ENCODE results near the gene PGM5.

Gene PGM5

DNA sequence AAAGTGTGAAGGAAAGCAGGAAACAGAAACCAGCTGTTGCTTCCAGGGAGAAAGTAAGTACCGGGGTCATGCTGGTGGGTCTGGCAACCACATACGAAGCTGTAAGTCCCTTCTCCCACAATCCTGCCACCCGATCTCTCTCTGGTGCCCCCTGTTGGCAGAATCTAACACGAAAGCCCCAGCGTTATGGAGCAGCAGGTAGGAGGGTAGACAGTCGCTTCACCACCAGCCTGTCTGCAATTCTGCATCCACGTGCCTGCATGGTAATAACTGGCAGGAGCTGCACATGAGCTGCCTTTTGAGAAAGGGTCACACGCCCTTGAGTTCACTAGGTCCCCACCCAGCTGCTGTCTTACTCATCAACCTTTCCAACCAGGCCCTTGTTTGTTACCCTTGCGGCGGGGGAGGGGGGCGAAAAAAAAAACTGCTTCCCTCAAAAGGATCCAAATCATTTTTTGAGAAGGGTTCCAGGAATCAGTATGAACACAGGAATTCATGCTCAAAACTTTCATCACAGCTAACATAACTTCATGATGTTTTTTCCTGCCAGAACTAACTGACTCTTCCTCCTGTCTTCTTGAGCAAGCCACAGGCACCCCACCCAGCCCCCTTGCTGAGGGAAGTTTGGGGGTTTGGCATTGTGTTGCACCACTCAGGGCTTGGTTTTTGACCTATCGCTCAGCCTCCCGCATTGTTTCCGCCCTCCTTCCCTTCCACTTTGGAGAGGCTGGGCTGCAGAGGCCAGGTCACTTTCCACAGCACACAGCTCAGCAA lies 203.8 kb downstream of the PGM5 start:
- no peaks in the 10 kb centered on the region for H3K9me3 ChIP-seq (ENCODE audit: control insufficient read depth, insufficient read depth, low read depth, low read length)
- H3K4me1 ChIP-seq (ENCODE audit: control insufficient read depth, insufficient read depth, low read length) = no peaks in the 10 kb centered on the region
- H3K4me3 ChIP-seq (ENCODE audit: low read depth, low read length) = no peak overlapping the region
- H3K27ac ChIP-seq (ENCODE audit: extremely low read depth, low read depth, low read length) = no peak overlapping the region
- ChIA-PET CTCF (interaction anchor here (0.6 to 2.4 kb wide), 18 partner anchors 8 to 758 kb away, joined by 3 to 10 read pairs (median 3); no protein-coding TSS in a partner anchor), POLR2A (no interaction called here)
- H3K36me3 ChIP-seq (ENCODE audit: control insufficient read depth in 2 of 2, insufficient read depth in 1 of 2, low read length in 2 of 2) = no peaks in the 10 kb centered on the region
- peak; percentile 32; the same call in 1 of the 2 replicates for TF ChIP-seq ZBTB20 (tag by site-specific recombination; IDR thresholded peaks at IDR 0.05)
- no peak for TF ChIP-seq ZIC2 (tag by site-specific recombination; IDR thresholded peaks at IDR 0.05)

DNA sequence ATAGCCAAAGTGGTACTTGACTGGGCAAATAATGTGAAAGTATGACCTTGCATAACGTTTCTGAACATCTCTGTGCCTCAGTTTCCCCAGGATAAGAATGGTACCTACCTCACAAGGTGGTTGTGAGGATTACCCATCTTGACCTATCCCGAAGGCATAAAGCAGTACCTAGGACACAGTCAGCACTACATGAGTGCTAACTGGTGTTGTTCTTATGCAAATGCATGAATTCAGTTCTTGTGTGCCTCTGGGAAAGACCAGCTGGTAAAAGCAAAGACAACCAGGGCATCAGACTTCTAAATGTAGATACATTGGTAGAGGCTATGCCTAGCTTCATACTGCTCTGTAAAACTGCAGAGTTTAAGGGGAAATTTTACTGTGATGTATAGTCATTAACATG lies 206.1 kb downstream of the PGM5 start:
- POLR2A ChIA-PET = no interaction called here
- Histone ChIP-seq H3K4me1 (ENCODE audit: control insufficient read depth, insufficient read depth, low read length) (no peaks in the 10 kb centered on the region), H3K4me3 (ENCODE audit: low read depth, low read length) (no peak overlapping the region), H3K27ac (ENCODE audit: extremely low read depth, low read depth, low read length) (no peak overlapping the region), H3K36me3 (ENCODE audit: control insufficient read depth in 2 of 2, insufficient read depth in 1 of 2, low read length in 2 of 2) (no peaks in the 10 kb centered on the region), H3K9me3 (ENCODE audit: control insufficient read depth, insufficient read depth, low read depth, low read length) (no peaks in the 10 kb centered on the region)
- no peak for TF ChIP-seq ZBTB21 (tag by site-specific recombination; IDR thresholded peaks at IDR 0.05)
- TF ChIP-seq, protein P1, sequence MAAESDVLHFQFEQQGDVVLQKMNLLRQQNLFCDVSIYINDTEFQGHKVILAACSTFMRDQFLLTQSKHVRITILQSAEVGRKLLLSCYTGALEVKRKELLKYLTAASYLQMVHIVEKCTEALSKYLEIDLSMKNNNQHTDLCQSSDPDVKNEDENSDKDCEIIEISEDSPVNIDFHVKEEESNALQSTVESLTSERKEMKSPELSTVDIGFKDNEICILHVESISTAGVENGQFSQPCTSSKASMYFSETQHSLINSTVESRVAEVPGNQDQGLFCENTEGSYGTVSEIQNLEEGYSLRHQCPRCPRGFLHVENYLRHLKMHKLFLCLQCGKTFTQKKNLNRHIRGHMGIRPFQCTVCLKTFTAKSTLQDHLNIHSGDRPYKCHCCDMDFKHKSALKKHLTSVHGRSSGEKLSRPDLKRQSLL (tag by site-specific recombination; IDR thresholded peaks at IDR 0.05) = no peak
- TF ChIP-seq ZNF138 (tag by site-specific recombination; IDR thresholded peaks at IDR 0.05; ENCODE audit: borderline replicate concordance) = no peak
- no peak for TF ChIP-seq ZNF701 (tag by site-specific recombination; IDR thresholded peaks at IDR 0.05)
- TF ChIP-seq GLI4 (tag by site-specific recombination; IDR thresholded peaks at IDR 0.05) = no peak
- no peak for TF ChIP-seq ZNF132 (tag by site-specific recombination; IDR thresholded peaks at IDR 0.05; ENCODE audit: borderline replicate concordance)
- TF ChIP-seq ZNF155 (tag by site-specific recombination; IDR thresholded peaks at IDR 0.05) = no peak
- TF ChIP-seq, protein P2, sequence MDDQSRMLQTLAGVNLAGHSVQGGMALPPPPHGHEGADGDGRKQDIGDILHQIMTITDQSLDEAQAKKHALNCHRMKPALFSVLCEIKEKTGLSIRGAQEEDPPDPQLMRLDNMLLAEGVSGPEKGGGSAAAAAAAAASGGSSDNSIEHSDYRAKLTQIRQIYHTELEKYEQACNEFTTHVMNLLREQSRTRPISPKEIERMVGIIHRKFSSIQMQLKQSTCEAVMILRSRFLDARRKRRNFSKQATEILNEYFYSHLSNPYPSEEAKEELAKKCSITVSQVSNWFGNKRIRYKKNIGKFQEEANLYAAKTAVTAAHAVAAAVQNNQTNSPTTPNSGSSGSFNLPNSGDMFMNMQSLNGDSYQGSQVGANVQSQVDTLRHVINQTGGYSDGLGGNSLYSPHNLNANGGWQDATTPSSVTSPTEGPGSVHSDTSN (CRISPR knock-in tag; IDR thresholded peaks at IDR 0.05) = no peak
- TF ChIP-seq ZNF776 (tag by site-specific recombination; IDR thresholded peaks at IDR 0.05; ENCODE audit: borderline replicate concordance) = no peak
- TF ChIP-seq, protein P3, sequence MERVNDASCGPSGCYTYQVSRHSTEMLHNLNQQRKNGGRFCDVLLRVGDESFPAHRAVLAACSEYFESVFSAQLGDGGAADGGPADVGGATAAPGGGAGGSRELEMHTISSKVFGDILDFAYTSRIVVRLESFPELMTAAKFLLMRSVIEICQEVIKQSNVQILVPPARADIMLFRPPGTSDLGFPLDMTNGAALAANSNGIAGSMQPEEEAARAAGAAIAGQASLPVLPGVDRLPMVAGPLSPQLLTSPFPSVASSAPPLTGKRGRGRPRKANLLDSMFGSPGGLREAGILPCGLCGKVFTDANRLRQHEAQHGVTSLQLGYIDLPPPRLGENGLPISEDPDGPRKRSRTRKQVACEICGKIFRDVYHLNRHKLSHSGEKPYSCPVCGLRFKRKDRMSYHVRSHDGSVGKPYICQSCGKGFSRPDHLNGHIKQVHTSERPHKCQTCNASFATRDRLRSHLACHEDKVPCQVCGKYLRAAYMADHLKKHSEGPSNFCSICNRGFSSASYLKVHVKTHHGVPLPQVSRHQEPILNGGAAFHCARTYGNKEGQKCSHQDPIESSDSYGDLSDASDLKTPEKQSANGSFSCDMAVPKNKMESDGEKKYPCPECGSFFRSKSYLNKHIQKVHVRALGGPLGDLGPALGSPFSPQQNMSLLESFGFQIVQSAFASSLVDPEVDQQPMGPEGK (tag by site-specific recombination; IDR thresholded peaks at IDR 0.05) = no peak
- TF ChIP-seq MEIS1 (CRISPR knock-in tag; IDR thresholded peaks at IDR 0.05; ENCODE audit: borderline replicate concordance) = no peak
- TF ChIP-seq, protein P4, sequence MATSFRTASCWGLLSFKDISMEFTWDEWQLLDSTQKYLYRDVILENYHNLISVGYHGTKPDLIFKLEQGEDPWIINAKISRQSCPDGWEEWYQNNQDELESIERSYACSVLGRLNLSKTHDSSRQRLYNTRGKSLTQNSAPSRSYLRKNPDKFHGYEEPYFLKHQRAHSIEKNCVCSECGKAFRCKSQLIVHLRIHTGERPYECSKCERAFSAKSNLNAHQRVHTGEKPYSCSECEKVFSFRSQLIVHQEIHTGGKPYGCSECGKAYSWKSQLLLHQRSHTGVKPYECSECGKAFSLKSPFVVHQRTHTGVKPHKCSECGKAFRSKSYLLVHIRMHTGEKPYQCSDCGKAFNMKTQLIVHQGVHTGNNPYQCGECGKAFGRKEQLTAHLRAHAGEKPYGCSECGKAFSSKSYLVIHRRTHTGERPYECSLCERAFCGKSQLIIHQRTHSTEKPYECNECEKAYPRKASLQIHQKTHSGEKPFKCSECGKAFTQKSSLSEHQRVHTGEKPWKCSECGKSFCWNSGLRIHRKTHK (tag by site-specific recombination; IDR thresholded peaks at IDR 0.05) = no peak
- TF ChIP-seq IKZF3 (tag by site-specific recombination; IDR thresholded peaks at IDR 0.05) = no peak
- no peak for TF ChIP-seq ZBTB20 (tag by site-specific recombination; IDR thresholded peaks at IDR 0.05)
- CTCF ChIA-PET = interaction anchor here (0.7 to 1.8 kb wide), 7 partner anchors 14 to 437 kb away, joined by 3 to 6 read pairs (median 4); partner anchors contain the start of gene TMEM252
